GM21360 (cell line): ENCODE data around the gene SPG21.

Experiments
- ATAC-seq: cut with Tn5 transposase; IDR thresholded peaks from one replicate; pipeline ENCODE4 v1.9.1; 2021; ENCODE audit warnings: mild to moderate bottlenecking, moderate library complexity; ENCODE audit not compliant: unreplicated experiment

The SPG21 gene

GRCh38 chr15:64943512-64944225, 46.0 kb downstream of the SPG21 start:
- no peak for ATAC-seq

GRCh38 chr15:64942356-64942755, 47.4 kb downstream of the SPG21 start:
- ATAC-seq, result no peak

GRCh38 chr15:64938192-64938591, 51.5 kb downstream of the SPG21 start:
- no peak for ATAC-seq

GRCh38 chr15:64934023-64934422, 55.7 kb downstream of the SPG21 start:
- ATAC-seq, result no peak

- ATAC-seq, result no peak
These were observed 58.3 kb downstream of the SPG21 start for GRCh38 chr15:64931381-64931780.

- no peak for ATAC-seq
These were observed 58.8 kb downstream of the SPG21 start for GRCh38 chr15:64930778-64931371.

- no peak for ATAC-seq
These were observed 59.6 kb downstream of the SPG21 start for GRCh38 chr15:64930019-64930652.

GRCh38 chr15:64928626-64929220, 61.0 kb downstream of the SPG21 start:
- ATAC-seq, result no peak

- no peak for ATAC-seq
These were observed 63.1 kb downstream of the SPG21 start for GRCh38 chr15:64926661-64927060.

GRCh38 chr15:64925335-64926330, 64.1 kb downstream of the SPG21 start:
- no peak for ATAC-seq

GRCh38 chr15:64923546-64923945, 66.2 kb downstream of the SPG21 start:
- ATAC-seq, result no peak

GRCh38 chr15:64921711-64922110, 68.0 kb downstream of the SPG21 start:
- ATAC-seq, result no peak

- ATAC-seq, result no peak
These were observed 70.0 kb downstream of the SPG21 start for GRCh38 chr15:64919721-64920120.

GRCh38 chr15:64917211-64917610, 72.5 kb downstream of the SPG21 start:
- no peak for ATAC-seq

GRCh38 chr15:64916365-64916764, 73.3 kb downstream of the SPG21 start:
- no peak for ATAC-seq

GRCh38 chr15:64915518-64916227, 74.0 kb downstream of the SPG21 start:
- no peak for ATAC-seq
